Muscle of arm (tissue), 12 donors: Measurements from ENCODE around the gene EDN2. TPM values are rescaled to one million over a fixed set of nuclear protein-coding genes. Genes with fewer than 3 reads are reported as not detected.

Experiments
- DNase-seq: peaks from one replicate; pipeline ENCODE4 v3.0.0-alpha.2; 2013
- polyA plus RNA-seq, 12 donors: library from polyadenylated mRNA; unstranded; fragments of 120-200 nt; gene quantifications; one replicate each; pipeline ENCODE4 v1.2.1, GENCODE V29; 2013; ENCODE audit not compliant: insufficient read length in 12 of 12

EDN2 gene
- polyA plus RNA-seq, 12 donors, result 0.30 to 8.4 (median 0.82) TPM; not detected in 3

DNA sequence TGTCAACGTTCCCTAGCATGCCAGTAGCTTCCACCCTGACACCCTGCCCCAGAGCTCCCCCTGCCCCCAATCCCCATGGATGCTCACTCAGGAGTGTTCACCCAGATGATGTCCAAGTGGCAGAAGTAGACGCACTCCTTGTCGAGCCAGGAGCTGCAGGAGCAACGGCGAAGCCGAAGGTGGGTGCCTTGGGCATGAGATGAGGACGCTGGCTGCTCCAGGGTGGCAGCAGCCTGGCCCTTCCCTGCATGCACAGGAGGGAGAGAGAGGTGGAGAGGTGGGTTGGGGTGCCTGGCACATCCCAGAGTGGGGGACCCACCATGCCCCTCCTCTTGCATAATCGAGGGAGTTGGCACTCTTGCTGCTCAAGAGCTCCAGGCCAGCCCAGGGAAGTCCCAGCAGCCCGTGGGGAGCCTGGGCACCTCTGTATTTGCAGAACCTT is 502 bp downstream of the EDN2 start:
- no peak for DNase-seq

DNA sequence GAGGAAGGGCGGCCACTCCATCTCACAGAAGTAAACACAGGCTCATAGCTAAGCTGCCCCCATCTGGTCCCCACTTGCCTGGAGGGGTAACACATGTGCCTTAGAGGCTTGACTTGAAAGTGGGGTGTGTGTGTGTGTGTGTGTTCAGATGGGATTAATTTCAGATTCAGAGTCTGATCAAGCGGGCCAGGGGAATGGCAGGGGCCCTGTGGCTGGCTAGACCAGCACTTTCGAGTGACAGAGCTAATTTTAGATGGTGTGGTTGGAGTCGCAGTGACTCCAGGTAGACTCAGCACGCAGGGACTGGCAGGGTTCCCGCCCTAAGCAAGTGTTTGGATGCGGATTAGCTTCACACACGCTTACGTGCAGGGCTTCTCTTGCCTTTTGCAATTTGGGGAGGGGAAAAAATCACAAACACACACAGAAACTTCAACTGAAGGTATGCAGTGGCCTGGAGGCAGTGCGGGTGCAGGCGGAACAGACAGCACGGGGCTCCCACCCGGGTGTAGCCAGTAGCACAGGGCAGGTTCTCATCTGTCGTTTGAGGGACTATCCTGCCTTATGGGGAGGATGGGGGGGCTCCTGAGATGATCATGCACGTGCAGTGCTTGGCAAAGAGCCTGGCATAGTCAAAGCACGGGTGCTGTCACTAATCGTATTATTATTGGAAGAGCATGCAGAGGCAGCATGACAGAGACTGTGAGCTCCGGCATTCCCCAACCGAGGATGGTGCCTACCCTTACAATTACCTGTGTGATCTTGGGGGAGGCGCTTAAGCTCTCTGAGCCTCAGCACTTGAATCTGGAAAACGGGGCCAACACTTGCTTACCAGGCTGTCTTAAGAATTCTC is 1.3 kb downstream of the EDN2 start:
- DNase-seq, result no peak

DNA sequence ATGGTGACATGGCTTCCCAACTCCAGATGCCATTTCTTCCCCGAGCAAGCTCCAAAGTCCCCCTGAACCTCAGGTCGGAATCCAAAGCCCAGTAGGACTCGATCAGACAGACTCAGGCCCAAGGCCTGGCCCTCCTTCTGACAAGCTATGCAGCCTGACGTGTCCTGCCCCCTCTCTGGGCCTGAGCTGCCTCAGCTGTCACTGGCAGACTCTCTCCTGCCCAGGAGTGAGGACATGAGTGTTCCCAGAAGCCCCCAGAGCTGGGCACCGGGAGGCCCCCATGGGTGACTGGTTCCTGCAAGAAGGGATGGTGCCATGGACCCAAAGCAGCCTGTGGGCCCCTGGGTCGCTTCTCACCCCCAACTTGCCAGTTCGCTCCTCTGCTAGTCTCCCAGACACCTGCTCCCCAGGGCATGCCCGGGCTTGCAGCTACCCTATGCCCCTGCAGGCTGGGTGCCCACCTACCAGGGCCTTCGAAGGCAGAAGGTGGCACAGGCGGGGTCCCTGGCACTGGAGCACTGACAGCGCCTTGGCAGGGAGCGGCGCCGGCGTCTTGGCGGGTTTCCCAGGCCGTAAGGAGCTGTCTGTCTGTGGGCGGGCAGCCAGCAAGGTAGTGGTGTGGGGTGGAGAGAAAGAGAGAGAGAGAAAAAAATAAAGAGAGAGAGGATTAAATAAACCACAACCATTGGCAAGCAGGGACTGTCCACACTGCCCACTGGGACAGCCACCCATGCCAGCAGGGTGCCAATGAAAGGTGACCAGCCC is 2.3 kb downstream of the EDN2 start:
- no peak for DNase-seq

DNA sequence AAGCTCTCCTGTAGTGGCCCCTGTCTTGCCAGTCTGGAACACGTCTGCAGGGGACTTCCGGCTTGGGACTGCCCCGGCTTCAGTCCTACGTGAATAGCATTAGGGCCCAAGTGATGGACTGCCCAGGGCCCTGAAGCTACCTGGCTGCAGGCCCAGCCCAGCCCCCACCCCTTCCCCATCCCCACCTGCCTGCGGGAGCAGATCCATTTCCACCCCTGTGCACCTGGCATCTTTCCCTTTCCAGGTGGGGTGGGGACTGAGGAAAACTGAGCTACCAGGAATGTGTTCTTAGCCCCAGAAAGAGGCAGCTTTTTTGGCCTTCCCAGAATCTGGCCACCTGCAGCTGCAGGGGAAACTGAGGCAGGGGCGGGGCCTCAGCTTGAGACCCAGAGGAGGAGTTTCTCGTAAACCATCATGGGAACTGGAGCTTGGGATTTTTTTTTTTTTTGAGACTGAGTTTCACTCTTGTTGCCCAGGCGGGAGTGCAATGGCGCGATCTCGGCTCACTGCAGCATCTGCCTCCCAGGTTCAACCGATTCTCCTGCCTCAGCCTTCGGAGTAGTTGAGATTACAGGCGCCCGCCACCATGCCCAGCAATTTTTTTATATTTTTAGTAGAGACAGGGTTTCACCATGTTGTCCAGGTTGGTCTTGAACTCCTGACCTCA is 3.2 kb downstream of the EDN2 start:
- no peak for DNase-seq

DNA sequence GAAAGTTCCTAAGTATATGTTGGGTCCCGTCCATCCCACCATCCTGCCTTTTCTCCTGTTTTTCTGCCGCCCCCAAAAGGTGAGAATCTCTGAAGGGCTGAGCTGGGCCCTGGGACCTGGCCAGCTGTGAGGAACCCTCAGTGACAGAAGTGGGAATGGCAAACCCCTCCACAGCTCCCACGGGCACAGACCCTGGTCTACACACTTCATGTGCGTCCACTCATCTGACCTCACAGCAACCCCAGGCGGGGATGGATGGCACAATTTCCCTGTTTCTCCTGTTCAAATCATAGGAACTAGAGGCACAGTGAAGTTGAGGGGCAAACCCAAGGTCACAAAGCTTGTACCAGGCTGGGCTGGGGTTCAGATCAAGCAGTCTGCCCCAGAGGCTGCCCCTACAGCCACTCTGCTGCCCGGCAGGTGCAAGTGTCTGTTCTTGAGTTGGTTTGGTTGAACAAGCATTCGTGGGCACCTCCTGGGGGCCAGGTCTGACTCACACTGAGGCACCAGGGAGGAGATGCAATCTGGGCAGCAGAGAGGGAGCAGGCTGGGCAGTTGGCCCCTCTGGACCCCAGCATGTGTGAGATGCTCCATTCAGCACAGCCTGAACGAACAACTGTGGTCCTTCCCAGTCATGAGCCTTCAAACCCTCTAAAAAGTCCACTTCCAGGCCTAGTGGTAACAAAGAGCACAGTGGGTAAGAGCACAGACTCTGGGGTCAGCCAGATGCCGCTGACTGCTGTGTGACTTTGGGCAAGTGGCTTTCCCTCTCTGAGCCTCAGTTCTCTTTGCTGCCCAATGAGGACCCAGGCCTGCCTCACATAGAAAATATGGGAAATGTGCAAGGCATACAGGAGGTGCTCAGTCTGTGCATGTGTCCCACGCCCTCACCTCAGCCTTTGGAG is 4.0 kb downstream of the EDN2 start:
- no peak for DNase-seq

DNA sequence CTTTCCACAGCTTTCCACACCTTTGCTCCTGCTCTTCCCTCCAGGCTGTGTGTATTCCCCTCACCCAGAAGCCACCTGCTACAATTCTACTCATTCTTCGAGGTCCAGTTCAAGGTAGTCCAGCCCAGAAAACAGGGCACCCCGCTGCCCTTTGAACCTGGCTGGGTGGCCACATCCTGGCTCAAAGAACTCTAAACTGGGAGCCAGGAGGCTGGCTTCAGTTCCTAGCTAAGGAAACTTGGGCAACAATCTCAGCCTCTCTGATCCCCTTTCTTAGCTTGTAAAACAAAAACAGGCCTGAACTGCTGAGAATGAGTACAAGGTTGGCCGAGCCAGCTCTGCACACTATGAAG is 4.7 kb downstream of the EDN2 start:
- DNase-seq, result no peak

DNA sequence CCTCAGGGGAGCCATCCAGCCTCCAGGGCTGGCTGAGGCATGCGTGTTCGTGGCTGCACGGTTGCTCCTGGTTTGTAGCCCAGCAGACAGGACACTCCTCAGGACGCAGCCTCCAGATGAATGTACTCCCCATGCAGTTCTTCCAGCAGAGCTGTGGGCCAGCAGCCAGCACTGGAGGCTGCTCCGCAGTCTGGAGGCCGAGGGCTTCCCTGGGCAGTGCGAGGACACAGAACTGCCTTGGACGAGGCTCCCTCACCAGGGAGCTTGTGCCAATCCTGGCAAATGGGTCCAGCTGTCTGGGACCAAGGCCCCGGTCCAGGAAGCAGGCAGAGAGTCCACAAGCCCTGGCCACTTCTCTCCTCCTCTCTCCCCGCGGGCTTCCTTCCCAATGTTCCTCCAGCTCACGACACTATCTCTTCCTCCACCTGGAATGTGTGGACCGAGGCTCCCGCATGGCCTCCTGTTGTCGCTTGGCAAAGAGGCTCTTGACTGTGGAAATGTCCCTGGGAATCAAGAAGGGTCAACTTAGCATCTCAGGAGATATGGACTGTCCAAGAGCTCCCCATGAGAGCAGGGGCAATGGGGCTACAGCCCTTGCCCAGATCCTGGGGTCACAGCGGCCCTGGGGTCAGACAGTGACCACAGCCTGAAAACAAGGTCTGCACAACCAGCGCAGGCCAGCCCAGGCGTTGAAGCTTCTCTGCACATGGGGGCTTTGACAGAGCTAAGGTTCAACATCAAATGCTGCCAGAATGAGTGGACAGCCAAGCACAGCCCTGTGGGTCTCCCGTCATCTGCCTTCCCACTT is 5.3 kb downstream of the EDN2 start:
- no peak for DNase-seq

DNA sequence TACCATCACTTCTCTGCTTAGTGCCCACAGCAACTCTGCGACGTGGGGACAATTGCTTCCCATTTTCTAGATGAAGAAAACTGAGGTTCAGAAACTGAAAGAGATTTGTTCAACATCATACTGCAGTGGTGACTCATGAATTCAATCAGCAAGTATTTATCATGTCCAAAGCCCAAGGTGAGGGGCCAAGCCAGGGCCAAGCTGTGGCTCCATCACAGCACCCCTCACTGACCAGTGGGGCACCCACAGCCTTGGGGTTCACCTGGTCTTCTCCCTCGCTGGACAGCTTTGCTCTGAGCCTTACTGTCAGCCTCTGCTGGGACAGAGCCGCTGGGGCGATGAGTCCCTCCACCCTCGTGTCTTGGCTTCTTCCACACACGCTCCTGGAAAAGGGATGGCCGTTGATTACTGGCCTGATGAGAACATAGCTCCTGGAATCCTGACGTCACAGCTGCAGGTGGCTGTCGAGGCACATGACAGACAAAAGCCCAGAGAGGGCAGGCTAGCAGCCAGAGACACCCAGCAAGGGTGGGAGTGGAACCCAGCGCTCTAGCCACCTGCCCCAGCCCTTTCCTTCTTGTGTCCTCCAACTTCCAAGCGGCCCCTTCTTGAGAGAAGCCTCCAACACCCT is 6.2 kb downstream of the EDN2 start:
- no peak for DNase-seq

DNA sequence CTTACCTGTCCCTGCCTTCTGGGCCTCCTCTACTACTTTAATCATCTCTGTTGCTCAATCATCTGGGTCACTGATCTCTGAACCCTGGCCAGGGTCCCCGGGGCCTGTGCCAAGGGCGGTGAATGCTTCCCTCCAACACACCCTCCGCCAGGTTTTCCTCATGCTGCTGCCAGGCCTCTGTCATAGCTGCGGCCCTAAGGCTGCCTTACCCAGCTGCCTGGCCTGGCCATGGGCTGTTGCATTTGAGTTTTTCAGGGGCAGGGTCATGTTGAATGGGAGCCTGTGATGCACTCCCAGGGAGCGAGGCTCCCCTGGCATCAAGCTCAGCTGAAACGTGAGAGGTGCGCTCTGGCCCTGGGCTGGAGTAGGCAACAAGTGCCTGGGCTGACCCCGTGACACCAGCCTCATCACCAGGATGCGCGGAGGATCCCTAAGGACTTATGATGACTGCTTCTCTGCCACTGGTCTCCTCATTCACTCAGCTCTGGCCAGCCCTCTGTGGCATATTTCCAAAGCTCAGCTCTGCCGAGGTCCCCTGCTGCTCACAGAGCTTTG is 7.6 kb downstream of the EDN2 start:
- no peak for DNase-seq

DNA sequence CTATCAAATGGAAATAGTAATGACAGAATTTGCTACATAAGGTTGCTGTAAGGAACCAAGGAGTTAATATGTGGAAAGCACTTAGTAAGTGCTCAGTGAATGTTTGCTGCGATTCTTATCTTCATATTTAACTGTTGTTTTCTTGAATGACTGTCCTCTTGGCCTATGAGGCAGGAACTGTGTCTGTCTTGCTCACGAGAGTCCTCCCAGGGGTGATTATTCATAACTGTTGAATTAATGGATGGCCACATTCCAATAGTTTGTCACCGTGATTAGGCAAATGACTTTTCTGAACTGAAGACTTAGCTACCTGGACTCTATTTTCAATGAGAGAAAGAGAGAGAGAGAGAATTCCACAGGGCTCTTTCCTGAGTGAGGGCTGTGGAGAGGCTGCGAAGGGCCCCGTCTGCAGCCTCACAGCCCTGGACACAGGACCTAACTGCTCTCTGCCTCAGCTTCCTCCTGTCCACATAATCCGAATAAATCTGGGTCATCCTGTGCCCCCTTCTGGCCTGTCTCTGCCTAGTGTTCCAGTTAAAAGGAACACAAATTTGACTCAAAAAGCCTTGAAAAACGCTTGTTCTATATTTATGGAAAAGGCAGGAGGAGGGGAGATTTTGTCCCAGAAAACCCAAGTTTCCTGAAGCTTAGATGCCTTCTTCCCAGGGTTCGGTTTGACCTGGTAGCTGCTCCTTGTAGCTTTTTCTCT is 8.5 kb downstream of the EDN2 start:
- no peak for DNase-seq

DNA sequence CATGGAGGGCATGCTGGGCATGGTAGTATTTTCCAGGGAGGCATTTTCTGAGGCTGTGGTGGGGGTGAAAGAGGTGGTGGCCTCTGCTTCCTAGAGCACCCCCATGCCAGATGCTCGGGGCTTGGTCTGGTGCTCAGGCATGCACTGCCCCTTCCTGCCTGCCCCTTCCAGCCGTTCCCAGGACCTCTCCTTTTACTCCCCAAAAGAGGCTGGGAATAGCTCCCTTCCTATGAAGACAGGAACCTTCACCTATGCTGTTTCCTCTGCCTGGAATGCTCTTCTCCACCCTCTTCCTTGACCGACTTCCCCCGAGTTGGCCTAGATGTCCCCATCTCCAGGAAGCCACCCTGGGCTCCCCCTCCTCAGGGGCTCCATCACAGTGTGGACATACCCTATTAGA is 9.1 kb downstream of the EDN2 start:
- DNase-seq, result no peak

DNA sequence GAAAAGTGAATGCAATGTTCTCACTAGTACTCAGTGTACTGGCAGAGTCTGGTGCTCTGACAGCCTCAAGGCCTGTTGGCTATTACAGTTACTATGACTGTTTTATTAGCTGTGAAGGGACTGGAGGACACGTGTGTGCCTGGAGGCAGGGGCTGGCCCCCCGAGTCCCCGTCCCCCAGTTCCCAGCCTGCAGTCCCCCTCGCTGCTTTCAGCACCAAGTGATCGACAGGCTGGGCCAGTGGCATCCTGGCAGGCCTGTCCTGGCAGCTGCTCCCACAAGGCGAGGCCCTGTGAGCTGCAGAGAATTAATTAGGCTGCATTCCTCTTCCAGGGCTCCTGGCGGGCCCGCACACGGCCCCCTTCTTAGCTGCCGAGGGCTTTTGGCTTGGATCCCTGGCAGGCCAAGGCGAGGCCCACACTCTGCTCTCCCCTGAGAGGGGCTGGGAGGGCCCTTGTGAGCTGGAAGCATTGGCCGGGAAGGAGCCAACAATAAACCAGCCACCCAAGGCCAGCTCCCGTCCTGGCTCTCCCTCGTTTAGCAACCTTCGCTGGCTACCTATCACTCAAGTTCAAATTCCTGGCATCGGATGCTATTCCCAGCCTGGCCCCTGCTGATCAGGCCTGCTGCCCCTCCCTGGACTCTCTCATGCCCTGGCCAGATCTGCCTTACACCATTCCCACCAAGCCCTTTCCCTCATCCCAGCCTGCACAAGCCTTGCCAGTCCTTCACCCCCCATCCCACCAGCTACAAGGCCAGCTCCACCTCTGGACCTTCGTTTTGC is 9.8 kb downstream of the EDN2 start:
- DNase-seq, result no peak

DNA sequence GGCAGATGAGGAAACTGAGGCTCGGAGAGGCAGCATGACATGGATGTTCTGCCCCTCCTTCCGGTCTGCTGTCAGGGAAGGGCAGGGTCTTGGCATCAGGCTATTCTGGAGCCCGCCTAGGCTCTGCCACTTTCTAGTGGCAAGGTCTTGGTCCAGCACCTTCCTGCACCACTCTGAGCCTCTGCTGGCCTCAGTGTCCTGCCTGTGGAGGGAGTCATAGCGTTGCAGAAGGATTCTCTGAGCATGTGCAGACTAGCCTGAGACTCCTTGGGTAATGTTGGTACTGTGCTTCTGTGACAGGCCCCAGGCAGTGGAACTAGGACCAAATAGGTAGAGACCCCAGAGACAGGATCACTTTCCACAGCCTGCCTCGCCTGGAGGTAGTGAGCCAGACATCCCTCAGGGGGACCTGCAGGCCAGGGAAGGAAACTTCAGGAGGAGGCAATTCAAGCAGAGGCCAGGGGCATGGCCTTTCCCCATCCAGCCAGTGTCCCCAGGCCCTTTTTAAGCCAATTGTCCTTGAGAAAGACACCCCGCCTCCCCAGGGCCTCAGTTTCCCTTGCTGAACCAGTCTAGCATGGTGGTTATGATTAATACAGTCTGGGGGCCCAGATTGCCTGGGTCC is 10.6 kb downstream of the EDN2 start:
- no peak for DNase-seq

DNA sequence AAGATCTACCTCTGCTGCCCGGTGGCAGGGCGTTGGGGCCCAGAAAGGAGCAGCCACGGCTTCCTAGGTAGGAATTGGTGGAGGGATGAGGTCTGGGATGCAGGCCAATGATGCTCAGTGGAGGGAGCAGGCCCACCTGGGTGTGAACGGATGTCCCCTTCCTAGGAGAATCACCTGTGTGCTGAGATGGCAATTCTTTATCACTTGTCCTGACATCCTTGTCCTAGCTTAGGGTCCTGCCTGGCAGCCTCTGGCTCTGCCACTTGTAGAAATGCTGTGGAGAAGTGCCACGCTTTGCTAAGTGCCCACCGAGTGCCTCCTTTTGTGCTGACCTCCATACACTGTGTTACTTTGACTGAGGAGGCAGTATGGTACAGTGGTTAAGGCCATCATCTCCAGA is 12.8 kb downstream of the EDN2 start:
- DNase-seq, result no peak

DNA sequence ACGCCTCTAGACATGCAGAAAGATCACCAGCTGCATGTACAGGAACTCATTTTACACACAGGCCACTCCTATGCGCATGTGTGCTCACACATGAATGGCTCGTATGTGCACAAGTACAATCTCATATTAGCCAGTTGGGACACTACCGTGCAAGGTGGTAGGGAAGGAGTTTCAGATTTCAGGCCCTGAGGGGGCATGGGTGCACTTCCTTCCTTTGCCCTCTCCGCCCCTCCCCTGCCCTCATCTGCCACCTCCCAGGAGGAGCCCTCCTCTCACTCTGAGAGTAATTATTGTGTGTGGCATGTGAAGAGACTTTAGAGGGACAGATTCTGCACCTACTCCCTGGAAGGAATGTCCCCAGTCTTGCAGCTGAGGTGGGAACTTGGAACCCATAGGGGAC is 14.8 kb downstream of the EDN2 start:
- no peak for DNase-seq

DNA sequence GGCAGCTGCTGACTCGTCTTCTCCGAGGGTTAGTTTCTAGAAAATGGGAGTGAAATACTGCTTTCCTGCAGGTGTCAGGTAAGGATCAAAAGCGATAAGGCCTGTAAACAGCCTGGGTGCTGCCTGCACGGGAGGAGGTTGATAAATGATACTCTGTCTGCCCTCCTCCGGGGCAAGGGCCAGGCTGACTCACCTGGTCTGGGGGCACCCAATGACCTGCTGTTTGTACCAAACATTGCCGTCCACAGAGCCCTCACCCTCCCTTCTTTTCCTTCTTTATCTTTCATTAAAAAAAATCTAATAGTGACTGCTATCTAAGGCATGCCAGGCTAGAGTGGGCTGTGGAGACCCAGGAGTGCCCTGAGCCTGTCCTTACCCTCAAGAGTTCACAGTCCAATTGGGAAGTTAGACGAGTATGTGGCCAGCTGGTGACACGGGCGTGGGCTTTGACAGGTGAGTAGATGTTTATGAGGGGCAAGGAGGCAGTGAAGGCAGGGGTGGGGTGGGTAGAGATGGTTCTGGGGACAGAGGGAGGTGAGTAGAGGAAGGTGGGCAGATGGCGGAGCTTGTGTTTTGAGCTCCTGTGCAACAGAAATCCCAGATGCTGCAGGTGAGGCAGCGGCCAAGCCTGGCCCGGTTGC is 16.2 kb downstream of the EDN2 start:
- no peak for DNase-seq

DNA sequence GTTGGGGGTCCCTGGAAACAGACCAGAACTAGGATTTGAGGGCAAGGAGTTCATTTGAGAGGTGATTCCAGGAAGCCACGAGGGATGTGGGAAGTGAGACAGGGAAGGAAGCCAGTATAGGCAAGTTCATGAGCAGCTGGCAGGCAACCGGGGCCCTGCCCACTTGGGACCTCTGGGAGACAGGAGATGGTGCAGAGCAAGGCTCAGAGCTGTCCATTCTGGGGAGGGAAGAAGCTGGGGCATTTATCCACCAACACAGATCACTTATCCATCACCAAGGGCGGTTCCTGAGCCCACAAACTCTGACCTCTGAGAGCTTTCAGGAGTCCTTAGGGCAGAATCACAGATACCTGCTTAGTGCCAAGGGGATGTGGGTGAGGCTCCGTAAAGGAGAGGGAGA is 16.8 kb downstream of the EDN2 start:
- no peak for DNase-seq
